GM12878 (cell line): ENCODE measurements around the gene MSL3B.

Experiments used
- CTCF ChIP-seq, 3 experiments: IDR thresholded peaks in 2 of 3; conservative IDR thresholded peaks in 1 of 3; 2 replicates each; pipeline ENCODE4 v1.5.1; 2011; ENCODE audit warnings: low read depth in 3 of 3, low read length in 3 of 3, mild to moderate bottlenecking in 3 of 3, control low read depth in 2 of 3, moderate library complexity in 2 of 3, inconsistent platforms in 1 of 3, mixed read lengths in 1 of 3; ENCODE audit not compliant: control insufficient read depth in 2 of 3, insufficient read depth in 1 of 3; ENCODE audit errors: extremely low read depth in 1 of 3
- EP300 ChIP-seq, 2 experiments: fragments of 150-350 bp in 1 of 2; IDR thresholded peaks; 2 replicates each; pipeline ENCODE4 v1.6.1; 2011 to 2012; ENCODE audit warnings: low read depth in 2 of 2, low read length in 2 of 2, borderline replicate concordance in 1 of 2, improper control_type of control experiment in 1 of 2, inconsistent platforms in 1 of 2; ENCODE audit not compliant: control insufficient read depth in 1 of 2
- POLR2AphosphoS2 ChIP-seq: IDR thresholded peaks from 2 replicates; pipeline ENCODE4 v1.6.1; 2011; ENCODE audit warnings: low read depth, mild to moderate bottlenecking, low read length, improper control_type of control experiment, moderate library complexity

- no peak for TF ChIP-seq EP300 (IDR thresholded peaks at IDR 0.05; ENCODE audit: borderline replicate concordance in 1 of 2, control insufficient read depth in 1 of 2, low read depth in 2 of 2, low read length in 2 of 2)
- TF ChIP-seq POLR2AphosphoS2: no peak
- TF ChIP-seq CTCF (IDR thresholded peaks at IDR 0.05 in 2 of 3, conservative IDR thresholded peaks at IDR 0.05 in 1 of 3; ENCODE audit: control insufficient read depth in 2 of 3, extremely low read depth in 1 of 3, insufficient read depth in 1 of 3, low read depth in 3 of 3, low read length in 3 of 3): no peak
Observed at GRCh38 chr2:233839447-233839820, 28.8 kb downstream of the MSL3B start.
